ENCODE data around the gene MISP.

Gene MISP

GRCh38 chr19:781800-782184, 30.9 kb downstream of the MISP start:
- DNase-seq: no peak

- no peak for DNase-seq
Measured at GRCh38 chr19:782185-782877, 31.4 kb downstream of the MISP start.

DNA sequence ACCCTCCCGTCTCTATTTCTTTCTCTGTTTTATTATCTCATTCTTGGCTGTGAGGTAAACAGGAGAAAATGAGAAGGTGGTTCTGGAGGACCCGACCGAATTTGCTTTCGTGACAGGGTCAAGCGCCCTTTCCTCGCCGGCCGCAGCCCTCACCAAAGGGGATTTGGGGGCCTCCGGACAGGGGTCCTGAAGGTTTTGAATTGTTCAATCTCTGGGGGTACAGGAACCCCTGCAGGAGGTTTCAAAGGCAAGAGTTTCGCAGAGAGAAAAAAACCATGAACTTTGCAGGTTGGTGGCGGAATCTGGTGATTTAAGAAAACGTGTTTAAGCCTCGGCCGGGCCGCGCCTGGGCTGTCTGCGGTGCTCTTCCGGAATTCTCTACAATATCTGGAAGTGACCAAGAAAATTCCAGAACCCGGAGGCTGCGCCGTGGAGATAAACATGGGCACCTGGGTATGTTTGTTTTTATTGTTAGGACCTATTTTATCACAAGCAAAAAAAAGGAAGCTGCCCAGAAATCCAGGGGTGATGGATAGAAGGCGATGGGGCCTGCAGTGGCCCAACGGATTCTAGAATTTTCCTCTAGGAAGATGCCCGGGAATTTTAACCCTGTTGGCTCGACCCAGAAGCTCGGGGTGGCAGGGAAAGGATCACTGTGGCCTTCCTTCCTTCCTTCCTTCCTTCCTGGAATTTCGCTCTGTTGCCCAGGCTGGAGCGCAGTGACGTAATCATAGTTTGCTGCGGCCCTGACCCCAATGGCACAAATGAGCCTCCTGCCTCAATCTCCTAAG, 32.2 kb downstream of the MISP start:
- DNase-seq: no peak

DNA sequence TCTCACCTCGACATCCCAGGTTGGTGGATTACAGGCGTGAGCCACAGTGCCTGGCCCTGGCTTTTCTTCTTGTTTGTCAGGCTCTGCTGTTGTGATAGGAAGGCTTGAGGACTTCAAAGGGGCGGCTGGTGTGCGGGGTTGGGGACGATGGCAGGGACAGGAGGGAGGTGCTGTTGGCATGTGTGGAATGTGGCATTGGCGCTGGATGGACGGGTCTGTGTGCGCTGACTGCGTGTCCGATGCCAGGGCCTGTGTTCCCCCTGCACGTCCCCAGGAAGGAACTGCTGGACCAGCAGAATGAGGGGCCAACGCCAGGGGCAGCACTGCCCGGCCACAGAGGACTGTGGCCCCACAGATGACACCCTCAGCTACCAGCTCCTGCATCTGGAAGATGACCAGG, 33.6 kb downstream of the MISP start:
- no peak for DNase-seq

DNA sequence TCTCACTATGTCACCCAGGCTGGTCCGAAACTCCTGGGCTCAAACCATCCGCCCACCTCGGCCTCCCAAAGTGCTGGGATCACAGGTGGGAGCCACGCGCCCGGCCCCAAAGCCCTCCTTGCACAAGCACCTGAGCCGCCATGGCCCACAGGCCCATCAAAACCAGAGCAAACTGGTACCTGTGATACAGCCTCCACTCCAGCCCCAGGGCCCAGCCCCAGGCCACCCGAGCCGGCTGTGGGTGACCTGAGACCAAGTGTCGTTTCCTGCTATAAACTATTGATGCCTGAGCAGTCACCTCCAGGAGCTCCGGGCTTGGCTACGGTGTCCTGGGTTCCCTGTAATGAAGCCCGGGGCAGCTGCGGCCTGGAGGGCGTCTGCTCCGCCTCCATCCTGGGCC, 36.6 kb downstream of the MISP start:
- no peak for DNase-seq

DNA sequence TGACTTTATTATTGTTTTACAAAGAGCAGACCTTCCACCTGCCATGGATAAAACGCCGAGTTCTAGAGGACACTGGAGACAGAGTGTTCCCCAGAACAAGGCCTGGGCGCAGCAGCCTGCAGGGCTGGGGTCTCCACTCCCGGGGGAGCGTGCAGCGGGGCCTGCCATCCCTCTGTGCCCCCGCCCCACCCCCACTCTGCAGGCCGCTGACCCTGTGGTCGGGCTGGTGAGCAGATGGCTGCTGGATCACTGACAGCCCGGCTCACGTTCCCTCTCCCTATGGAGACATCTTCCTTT, 37.7 kb downstream of the MISP start:
- DNase-seq: no peak

GRCh38 chr19:788983-789700, 38.2 kb downstream of the MISP start:
- DNase-seq: no peak

GRCh38 chr19:789701-790060, 38.8 kb downstream of the MISP start:
- no peak for DNase-seq

DNA sequence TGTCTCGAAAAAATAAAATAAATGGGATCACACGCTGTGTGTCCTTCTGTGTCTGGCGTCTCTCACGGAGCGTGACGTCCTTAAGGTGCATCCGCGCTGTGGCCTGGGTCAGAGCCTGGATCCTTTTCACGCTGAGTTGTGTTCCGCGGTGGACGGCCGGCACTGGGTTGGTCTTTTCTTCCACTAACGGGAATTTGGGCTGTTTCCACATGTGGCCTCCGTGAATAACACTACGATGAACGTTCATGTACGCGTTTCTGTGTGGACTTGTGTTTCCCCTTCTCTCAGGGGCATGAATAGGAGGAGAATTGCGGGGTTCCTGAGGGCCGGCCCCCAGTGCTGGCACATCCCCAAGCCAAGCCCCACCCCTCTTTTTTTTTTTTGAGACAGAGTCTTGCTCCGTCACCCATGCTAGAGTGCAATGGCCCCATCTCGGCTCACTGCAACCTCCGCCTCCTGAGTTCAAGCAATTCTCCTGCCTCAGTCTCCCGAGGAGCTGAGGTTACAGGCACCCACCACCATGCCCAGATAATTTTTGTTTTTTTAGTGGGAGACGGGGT, 40.2 kb downstream of the MISP start:
- DNase-seq: no peak

GRCh38 chr19:791567-792305, 40.8 kb downstream of the MISP start:
- no peak for DNase-seq

GRCh38 chr19:792306-792885, 41.5 kb downstream of the MISP start:
- no peak for DNase-seq

DNA sequence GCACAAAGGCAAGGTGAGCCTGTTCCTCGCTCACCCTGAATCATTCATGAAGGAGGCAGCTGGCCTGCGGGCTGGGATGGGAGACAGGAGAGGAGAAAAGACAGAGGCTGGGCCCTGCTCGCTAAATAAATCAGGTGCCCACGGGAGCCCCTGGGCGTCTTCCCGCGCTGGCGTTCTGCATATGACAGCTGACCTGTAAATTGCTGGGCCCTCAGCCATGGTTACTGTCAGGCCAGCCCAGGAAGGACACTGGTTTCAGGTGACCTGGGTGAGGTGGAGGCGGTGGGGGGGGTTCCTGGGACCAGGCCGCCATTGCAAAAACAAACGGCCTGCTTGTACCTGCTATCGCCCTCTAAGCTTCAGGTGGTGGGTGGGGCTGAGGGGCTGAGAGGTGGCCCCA, 42.9 kb downstream of the MISP start:
- DNase-seq: no peak

- no peak for DNase-seq
Measured at GRCh38 chr19:795073-795611, 44.2 kb downstream of the MISP start.

DNA sequence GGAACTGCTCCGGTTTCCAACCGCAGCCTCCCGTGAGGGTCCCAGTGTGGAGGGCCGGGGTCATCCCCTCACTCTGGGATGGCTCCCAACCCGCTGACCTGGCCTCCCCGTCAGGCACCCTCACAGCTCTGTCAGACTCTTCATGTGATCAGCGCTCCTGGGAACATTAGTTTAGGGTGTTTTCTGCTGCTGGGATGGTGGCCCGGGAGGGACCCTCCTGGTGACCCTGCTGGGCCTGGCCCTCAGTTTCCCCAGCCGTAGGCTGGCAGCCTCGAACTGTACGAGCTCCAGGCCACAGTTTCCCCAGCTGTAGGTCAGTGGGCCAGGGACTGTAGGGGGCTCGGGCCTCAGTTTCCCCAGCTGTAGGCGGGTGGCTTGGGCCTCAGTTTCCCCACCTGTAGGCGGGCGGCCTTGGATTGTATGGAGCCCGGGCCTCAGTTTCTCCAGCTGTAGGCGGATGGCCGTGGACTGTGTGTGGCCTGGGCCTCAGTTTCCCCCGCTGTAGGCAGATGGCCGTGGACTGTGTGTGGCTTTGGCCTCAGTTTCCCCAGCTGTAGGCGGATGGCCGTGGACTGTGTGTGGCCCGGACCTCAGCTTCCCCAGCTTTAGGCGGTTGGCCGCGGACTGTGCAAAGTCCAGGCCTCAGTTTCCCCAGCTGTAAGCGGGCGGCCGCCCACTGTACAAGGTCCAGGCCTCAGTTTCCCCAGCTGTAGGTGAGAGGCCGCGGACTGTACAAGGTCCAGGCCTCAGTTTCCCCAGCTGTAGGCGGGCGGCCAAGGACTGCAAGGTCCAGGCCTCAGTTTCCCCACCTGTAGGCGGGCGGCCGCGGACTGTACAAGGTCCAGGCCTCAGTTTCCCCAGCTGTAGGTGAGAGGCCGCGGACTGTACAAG, 45.0 kb downstream of the MISP start:
- DNase-seq: no peak

GRCh38 chr19:796692-797527, 46.0 kb downstream of the MISP start, which contains the start of gene PTBP1:
Gene PTBP1, plus strand, starts transcription at chr19:797452. Its CDS starts 46 bp downstream, at chr19:797498.
- DNase-seq: peak; percentile 99

DNA sequence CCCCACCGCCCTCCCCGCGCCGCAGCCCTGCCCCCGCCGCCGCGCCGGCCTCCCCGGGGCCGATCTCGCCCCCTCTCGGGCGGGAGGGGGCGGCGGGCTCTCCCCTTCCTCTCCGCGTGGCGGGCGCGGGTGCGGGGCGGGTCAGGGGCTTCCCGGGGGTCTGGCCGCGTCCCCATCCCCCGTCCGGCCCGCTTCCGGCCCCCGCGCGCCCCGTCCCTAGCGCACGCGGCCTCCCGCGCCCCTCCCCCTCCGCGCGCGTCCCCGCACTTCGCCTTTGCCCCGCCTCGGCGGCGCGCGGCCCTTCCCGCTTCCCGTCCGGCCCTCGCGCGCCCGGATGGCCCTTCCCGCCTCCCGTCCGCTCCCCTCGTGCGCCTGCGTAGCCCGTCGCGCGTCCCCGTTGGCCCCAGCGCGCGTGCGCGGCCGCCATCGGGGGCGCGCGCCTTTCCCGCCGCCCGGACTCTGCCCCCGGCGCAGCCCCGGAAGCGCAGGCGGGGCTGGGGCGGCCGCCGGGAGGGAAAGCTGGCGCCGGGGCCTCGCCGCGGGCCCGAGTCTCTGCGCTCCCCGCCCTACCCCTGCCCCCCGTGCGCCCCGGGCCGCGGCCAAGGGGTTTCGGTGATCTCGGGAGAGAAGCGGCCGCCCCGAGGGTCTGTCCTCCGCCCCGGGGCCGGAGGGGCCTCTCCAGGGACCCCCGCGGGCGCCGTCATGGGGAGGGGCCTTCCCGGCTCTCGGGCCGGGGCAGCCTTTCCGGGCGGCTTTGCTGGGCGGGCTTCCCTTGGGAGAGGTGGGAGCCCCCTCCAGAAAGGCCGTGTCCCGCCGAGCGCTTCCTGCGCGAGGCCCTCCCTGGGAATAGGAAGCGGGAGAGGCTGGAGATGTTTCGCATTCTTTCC, 46.9 kb downstream of the MISP start:
- DNase-seq: peak; percentile 81

- DNase-seq: no peak
Measured at GRCh38 chr19:798415-799075, 47.6 kb downstream of the MISP start.

- DNase-seq: no peak
Measured at GRCh38 chr19:799076-799881, 48.4 kb downstream of the MISP start.
